ENCODE data around the gene NTNG2. TPM values are rescaled to one million over a fixed set of nuclear protein-coding genes. Genes with fewer than 3 reads are reported as not detected.

The NTNG2 gene
- total and polyA plus RNA-seq, 2 of the 13 experiments (the other 11 are each of a cell fraction or from before 2014, with no cell fraction given) = 0.02 to 0.36 TPM

DNA sequence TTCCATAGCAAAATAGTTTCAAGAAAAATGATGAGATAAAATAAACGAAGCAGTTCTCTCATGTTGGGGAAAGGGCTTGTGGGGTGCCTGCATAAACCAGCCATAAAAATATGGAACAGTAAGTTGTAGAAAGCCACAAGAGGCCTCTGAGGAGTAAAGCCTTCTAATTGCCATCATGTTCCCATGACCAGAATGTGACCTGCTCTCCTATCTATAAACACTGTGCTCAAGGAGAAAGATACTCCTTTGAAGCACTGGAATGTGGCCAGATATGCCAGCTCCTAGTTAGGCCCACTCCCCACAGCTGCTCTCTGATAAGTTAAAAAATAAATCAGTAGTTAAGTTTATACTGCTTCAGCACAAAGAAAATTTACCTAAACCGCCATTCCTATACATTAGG lies 127.1 kb downstream of the NTNG2 start:
- H3K27ac ChIP-seq (ENCODE audit: extremely low read length, insufficient read depth, low read length) = no peak overlapping the region
- H3K9me3 ChIP-seq (ENCODE audit: low read length) = no peaks in the 10 kb centered on the region
- H3K4me1 ChIP-seq (ENCODE audit: insufficient read depth, low read length) = peaks cover 12% of the 10 kb centered on the region
- WGBS (ENCODE audit: low lambda C conversion rate) = 91% methylated on average over 2 of the region's 2 CpGs
- H3K9ac ChIP-seq (ENCODE audit: insufficient read depth, low read depth, low read length) = no peak overlapping the region
- H3K4me2 ChIP-seq (ENCODE audit: low read depth, low read length) = no peak overlapping the region
- ChIA-PET POLR2A (no interaction called here), CTCF (ENCODE audit: low intra/inter-chr PET ratio, low total read pairs) (no interaction called here)
- in situ Hi-C loops (cut with HindIII; ENCODE audit: extremely low pct_ligation_motif_present, low pct_unique_long_range_greater_than_20kb) (no loop called here), intact Hi-C loops (cut with micrococcal nuclease; ENCODE audit: unreplicated experiment) (no loop called here)
- FAIRE-seq (no peak), DNase-seq (ENCODE audit: low spot score) (no peak), ATAC-seq (no peak)
- no peaks in the 10 kb centered on the region for H3K27me3 ChIP-seq (ENCODE audit: control insufficient read depth in 1 of 2, insufficient read depth in 2 of 2, low read length in 2 of 2)
- H3K79me2 ChIP-seq (ENCODE audit: insufficient read depth, low read length) = no peaks in the 10 kb centered on the region
- no peak overlapping the region for H3K4me3 ChIP-seq (replicated peaks in 1 of 3; ENCODE audit: insufficient read depth in 1 of 3, low read depth in 2 of 3, low read length in 3 of 3)
- H3K36me3 ChIP-seq (replicated peaks in 1 of 2; ENCODE audit: control insufficient read depth in 1 of 2, insufficient read depth in 2 of 2, low read length in 2 of 2) = peaks cover 13 to 38% of the 10 kb centered on the region in 2 experiments
- no peaks in the 10 kb centered on the region for H4K20me1 ChIP-seq (ENCODE audit: insufficient read depth, low read length)
- TSS peak; percentile 29 for BruUV-seq (replicated peaks)
- H2AFZ ChIP-seq (ENCODE audit: low read length) = no peak overlapping the region
- no peak for TF ChIP-seq HNRNPK (IDR thresholded peaks at IDR 0.05; ENCODE audit: low read depth, low read length, poor library complexity, severe bottlenecking)
- TF ChIP-seq ZNF430 (CRISPR knock-in tag; IDR thresholded peaks at IDR 0.05) = no peak
- TF ChIP-seq AHDC1 (CRISPR knock-in tag; IDR thresholded peaks at IDR 0.05; ENCODE audit: borderline replicate concordance) = no peak
- TF ChIP-seq ZMYM2 (CRISPR knock-in tag; IDR thresholded peaks at IDR 0.05) = no peak
- no peak for TF ChIP-seq RNF219 (CRISPR knock-in tag; IDR thresholded peaks at IDR 0.05)
- TF ChIP-seq ZBTB1 (CRISPR knock-in tag; IDR thresholded peaks at IDR 0.05; ENCODE audit: borderline replicate concordance) = no peak
- TF ChIP-seq ZBTB7A (CRISPR knock-in tag; IDR thresholded peaks at IDR 0.05) = no peak
- TF ChIP-seq, protein P1, sequence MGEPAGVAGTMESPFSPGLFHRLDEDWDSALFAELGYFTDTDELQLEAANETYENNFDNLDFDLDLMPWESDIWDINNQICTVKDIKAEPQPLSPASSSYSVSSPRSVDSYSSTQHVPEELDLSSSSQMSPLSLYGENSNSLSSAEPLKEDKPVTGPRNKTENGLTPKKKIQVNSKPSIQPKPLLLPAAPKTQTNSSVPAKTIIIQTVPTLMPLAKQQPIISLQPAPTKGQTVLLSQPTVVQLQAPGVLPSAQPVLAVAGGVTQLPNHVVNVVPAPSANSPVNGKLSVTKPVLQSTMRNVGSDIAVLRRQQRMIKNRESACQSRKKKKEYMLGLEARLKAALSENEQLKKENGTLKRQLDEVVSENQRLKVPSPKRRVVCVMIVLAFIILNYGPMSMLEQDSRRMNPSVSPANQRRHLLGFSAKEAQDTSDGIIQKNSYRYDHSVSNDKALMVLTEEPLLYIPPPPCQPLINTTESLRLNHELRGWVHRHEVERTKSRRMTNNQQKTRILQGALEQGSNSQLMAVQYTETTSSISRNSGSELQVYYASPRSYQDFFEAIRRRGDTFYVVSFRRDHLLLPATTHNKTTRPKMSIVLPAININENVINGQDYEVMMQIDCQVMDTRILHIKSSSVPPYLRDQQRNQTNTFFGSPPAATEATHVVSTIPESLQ (CRISPR knock-in tag; conservative IDR thresholded peaks at IDR 0.05) = no peak
- TF ChIP-seq, protein P2, sequence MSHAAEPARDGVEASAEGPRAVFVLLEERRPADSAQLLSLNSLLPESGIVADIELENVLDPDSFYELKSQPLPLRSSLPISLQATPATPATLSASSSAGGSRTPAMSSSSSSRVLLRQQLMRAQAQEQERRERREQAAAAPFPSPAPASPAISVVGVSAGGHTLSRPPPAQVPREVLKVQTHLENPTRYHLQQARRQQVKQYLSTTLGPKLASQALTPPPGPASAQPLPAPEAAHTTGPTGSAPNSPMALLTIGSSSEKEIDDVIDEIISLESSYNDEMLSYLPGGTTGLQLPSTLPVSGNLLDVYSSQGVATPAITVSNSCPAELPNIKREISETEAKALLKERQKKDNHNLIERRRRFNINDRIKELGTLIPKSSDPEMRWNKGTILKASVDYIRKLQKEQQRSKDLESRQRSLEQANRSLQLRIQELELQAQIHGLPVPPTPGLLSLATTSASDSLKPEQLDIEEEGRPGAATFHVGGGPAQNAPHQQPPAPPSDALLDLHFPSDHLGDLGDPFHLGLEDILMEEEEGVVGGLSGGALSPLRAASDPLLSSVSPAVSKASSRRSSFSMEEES (CRISPR knock-in tag; IDR thresholded peaks at IDR 0.05) = no peak
- TF ChIP-seq ZNF574 (CRISPR knock-in tag; IDR thresholded peaks at IDR 0.05) = no peak

Data from HepG2 (cell line).